WTC11 (cell line): ENCODE data around the gene GGCX. TPM values are rescaled to one million over a fixed set of nuclear protein-coding genes. Genes with fewer than 3 reads are reported as not detected.
A peak's percentile ranks its signal among the peaks of the same experiment; 100 is the strongest.

Experiments
- FOXP1 ChIP-seq: sonication (generic); formaldehyde crosslinking; IDR thresholded peaks from 2 replicates; pipeline ENCODE4 v1.8.0; 2022; ENCODE audit warnings: missing genetic modification reagents, mild to moderate bottlenecking, moderate library complexity, borderline replicate concordance
- JAZF1 ChIP-seq: fragments of 250-450 bp; sonication (Bioruptor Pico); IDR thresholded peaks from 2 replicates; pipeline ENCODE4 v1.9.0; 2021; ENCODE audit warnings: moderate library complexity, mild to moderate bottlenecking, inconsistent platforms
- KAT7 ChIP-seq: sonication (generic); formaldehyde crosslinking; IDR thresholded peaks from 2 replicates; pipeline ENCODE4 v1.8.1; 2023; ENCODE audit warnings: missing genetic modification reagents, mild to moderate bottlenecking, borderline replicate concordance
- MYBL2 ChIP-seq: sonication (generic); formaldehyde crosslinking; IDR thresholded peaks from 2 replicates; pipeline ENCODE4 v1.8.1; 2023; ENCODE audit warnings: mild to moderate bottlenecking, moderate library complexity, missing genetic modification reagents
- NR3C1 ChIP-seq: sonication (generic); formaldehyde crosslinking; conservative IDR thresholded peaks from 2 replicates; pipeline ENCODE4 v1.8.1; 2023; ENCODE audit warnings: low read depth, mild to moderate bottlenecking, missing genetic modification reagents
- PRRX2 ChIP-seq: fragments of 250-450 bp; sonication (Bioruptor Pico); IDR thresholded peaks from 2 replicates; pipeline ENCODE4 v1.8.0; 2021; ENCODE audit warnings: mild to moderate bottlenecking
- SOX15 ChIP-seq: fragments of 250-450 bp; sonication (Bioruptor Pico); IDR thresholded peaks from 2 replicates; pipeline ENCODE4 v1.9.0; 2021; ENCODE audit warnings: mild to moderate bottlenecking
- TP53 ChIP-seq: sonication (generic); formaldehyde crosslinking; IDR thresholded peaks from 2 replicates; pipeline ENCODE4 v1.8.1; 2023; ENCODE audit warnings: mild to moderate bottlenecking, missing genetic modification reagents
- ZNF138 ChIP-seq: sonication (generic); formaldehyde crosslinking; conservative IDR thresholded peaks from 2 replicates; pipeline ENCODE4 v1.8.1; 2022; ENCODE audit warnings: mild to moderate bottlenecking, moderate library complexity, missing genetic modification reagents
- ZNF416 ChIP-seq: fragments of 250-450 bp; sonication (Bioruptor Pico); IDR thresholded peaks from 2 replicates; pipeline ENCODE4 v1.9.0; 2021; ENCODE audit warnings: mild to moderate bottlenecking, inconsistent platforms
- total RNA-seq: library from RNA; stranded (reverse); gene quantifications from 3 replicates; pipeline ENCODE4 v1.2.3, GENCODE V29; 2021
- TF ChIP-seq, protein P1 (sequence below): sonication (generic); formaldehyde crosslinking; IDR thresholded peaks from 2 replicates; pipeline ENCODE4 v1.8.0; 2023; ENCODE audit warnings: missing genetic modification reagents, mild to moderate bottlenecking, borderline replicate concordance
- TF ChIP-seq, protein P2 (sequence below): sonication (generic); formaldehyde crosslinking; IDR thresholded peaks from 2 replicates; pipeline ENCODE4 v1.8.0; 2022; ENCODE audit warnings: mild to moderate bottlenecking, missing genetic modification reagents
- TF ChIP-seq, protein P3 (sequence below): sonication (generic); formaldehyde crosslinking; IDR thresholded peaks from 2 replicates; pipeline ENCODE4 v1.8.0; 2022; ENCODE audit warnings: missing genetic modification reagents
- TF ChIP-seq, protein P4 (sequence below): fragments of 250-450 bp; sonication (Bioruptor Pico); IDR thresholded peaks from 2 replicates; pipeline ENCODE4 v1.9.0; 2021; ENCODE audit warnings: moderate library complexity, mild to moderate bottlenecking, inconsistent platforms, borderline replicate concordance
- TF ChIP-seq, protein P5 (sequence below): sonication (generic); formaldehyde crosslinking; IDR thresholded peaks from 2 replicates; pipeline ENCODE4 v1.8.0; 2023; ENCODE audit warnings: missing genetic modification reagents
- TF ChIP-seq, protein P6 (sequence below): sonication (generic); formaldehyde crosslinking; IDR thresholded peaks from 2 replicates; pipeline ENCODE4 v1.8.1; 2023; ENCODE audit warnings: mild to moderate bottlenecking, missing genetic modification reagents
- TF ChIP-seq, protein P7 (sequence below): sonication (generic); formaldehyde crosslinking; IDR thresholded peaks from 2 replicates; pipeline ENCODE4 v1.8.1; 2023; ENCODE audit warnings: mild to moderate bottlenecking, missing genetic modification reagents, moderate library complexity
- TF ChIP-seq, protein P8 (sequence below): fragments of 250-450 bp; sonication (Bioruptor Pico); IDR thresholded peaks from 2 replicates; pipeline ENCODE4 v1.9.0; 2021; ENCODE audit warnings: mild to moderate bottlenecking, borderline replicate concordance
- TF ChIP-seq, protein P9 (sequence below): sonication (generic); formaldehyde crosslinking; IDR thresholded peaks from 2 replicates; pipeline ENCODE4 v1.8.1; 2022; ENCODE audit warnings: mild to moderate bottlenecking, moderate library complexity, missing genetic modification reagents

GGCX gene
- total RNA-seq, 1 experiment from 2014 or later = 40.9 TPM

DNA sequence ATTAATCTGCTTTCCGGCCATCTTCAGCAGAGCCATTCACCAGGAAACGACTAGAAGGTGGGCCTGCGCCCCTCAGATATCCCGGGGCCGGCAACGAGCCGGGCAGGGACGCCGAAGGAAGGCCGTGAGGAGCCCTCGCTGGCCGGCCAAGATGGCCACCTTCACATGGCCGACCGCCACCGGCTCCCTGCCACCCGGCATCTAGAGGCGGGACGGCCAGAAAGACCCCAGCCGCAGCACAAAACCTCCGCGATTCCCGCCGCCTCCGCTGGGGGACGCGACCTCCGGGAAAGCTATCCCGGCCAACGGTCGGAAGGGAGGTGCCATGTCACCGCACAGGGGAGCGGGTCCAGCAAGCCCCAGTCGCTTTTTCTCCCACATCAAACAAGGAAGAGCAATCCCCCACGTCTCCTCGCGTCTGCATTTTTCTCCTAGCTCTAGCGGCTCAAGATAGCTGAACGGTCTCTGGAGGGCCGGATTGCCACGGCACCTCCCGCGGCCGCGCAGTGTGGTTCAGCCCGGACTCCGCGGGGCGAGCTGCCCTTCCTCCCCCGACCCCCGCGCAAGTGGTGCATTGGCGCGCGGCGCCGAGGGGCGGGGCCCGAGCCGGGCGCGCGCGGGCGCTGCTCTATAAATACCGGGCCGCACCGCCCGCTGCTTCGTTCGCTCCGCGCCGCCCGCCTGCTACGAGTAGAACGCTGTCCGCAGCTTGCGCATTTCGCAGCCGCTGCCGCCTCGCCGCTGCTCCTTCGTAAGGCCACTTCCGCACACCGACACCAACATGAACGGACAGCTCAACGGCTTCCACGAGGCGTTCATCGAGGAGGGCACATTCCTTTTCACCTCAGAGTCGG lies 22.6 kb downstream of the GGCX start, which contains the start of gene MAT2A (continued):
- TF ChIP-seq PRRX2 (no peak), MYBL2 (peak; percentile 96), JAZF1 (CRISPR knock-in tag) (no peak), ZNF416 (CRISPR knock-in tag) (no peak; the same call in 1 of the 2 replicates), FOXP1 (peak; percentile 74; the same call in 1 of the 2 replicates), NR3C1 (CRISPR knock-in tag) (no peak; the same call in 1 of the 2 replicates), ZNF138 (CRISPR knock-in tag) (no peak), TP53 (CRISPR knock-in tag) (no peak), SOX15 (CRISPR knock-in tag) (no peak), KAT7 (CRISPR knock-in tag) (peak; percentile 92; the same call in 1 of the 2 replicates)
- TF ChIP-seq, protein P1, sequence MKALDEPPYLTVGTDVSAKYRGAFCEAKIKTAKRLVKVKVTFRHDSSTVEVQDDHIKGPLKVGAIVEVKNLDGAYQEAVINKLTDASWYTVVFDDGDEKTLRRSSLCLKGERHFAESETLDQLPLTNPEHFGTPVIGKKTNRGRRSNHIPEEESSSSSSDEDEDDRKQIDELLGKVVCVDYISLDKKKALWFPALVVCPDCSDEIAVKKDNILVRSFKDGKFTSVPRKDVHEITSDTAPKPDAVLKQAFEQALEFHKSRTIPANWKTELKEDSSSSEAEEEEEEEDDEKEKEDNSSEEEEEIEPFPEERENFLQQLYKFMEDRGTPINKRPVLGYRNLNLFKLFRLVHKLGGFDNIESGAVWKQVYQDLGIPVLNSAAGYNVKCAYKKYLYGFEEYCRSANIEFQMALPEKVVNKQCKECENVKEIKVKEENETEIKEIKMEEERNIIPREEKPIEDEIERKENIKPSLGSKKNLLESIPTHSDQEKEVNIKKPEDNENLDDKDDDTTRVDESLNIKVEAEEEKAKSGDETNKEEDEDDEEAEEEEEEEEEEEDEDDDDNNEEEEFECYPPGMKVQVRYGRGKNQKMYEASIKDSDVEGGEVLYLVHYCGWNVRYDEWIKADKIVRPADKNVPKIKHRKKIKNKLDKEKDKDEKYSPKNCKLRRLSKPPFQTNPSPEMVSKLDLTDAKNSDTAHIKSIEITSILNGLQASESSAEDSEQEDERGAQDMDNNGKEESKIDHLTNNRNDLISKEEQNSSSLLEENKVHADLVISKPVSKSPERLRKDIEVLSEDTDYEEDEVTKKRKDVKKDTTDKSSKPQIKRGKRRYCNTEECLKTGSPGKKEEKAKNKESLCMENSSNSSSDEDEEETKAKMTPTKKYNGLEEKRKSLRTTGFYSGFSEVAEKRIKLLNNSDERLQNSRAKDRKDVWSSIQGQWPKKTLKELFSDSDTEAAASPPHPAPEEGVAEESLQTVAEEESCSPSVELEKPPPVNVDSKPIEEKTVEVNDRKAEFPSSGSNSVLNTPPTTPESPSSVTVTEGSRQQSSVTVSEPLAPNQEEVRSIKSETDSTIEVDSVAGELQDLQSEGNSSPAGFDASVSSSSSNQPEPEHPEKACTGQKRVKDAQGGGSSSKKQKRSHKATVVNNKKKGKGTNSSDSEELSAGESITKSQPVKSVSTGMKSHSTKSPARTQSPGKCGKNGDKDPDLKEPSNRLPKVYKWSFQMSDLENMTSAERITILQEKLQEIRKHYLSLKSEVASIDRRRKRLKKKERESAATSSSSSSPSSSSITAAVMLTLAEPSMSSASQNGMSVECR = peak; percentile 91
- TF ChIP-seq, protein P2, sequence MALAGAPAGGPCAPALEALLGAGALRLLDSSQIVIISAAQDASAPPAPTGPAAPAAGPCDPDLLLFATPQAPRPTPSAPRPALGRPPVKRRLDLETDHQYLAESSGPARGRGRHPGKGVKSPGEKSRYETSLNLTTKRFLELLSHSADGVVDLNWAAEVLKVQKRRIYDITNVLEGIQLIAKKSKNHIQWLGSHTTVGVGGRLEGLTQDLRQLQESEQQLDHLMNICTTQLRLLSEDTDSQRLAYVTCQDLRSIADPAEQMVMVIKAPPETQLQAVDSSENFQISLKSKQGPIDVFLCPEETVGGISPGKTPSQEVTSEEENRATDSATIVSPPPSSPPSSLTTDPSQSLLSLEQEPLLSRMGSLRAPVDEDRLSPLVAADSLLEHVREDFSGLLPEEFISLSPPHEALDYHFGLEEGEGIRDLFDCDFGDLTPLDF (CRISPR knock-in tag) = no peak
- TF ChIP-seq, protein P3, sequence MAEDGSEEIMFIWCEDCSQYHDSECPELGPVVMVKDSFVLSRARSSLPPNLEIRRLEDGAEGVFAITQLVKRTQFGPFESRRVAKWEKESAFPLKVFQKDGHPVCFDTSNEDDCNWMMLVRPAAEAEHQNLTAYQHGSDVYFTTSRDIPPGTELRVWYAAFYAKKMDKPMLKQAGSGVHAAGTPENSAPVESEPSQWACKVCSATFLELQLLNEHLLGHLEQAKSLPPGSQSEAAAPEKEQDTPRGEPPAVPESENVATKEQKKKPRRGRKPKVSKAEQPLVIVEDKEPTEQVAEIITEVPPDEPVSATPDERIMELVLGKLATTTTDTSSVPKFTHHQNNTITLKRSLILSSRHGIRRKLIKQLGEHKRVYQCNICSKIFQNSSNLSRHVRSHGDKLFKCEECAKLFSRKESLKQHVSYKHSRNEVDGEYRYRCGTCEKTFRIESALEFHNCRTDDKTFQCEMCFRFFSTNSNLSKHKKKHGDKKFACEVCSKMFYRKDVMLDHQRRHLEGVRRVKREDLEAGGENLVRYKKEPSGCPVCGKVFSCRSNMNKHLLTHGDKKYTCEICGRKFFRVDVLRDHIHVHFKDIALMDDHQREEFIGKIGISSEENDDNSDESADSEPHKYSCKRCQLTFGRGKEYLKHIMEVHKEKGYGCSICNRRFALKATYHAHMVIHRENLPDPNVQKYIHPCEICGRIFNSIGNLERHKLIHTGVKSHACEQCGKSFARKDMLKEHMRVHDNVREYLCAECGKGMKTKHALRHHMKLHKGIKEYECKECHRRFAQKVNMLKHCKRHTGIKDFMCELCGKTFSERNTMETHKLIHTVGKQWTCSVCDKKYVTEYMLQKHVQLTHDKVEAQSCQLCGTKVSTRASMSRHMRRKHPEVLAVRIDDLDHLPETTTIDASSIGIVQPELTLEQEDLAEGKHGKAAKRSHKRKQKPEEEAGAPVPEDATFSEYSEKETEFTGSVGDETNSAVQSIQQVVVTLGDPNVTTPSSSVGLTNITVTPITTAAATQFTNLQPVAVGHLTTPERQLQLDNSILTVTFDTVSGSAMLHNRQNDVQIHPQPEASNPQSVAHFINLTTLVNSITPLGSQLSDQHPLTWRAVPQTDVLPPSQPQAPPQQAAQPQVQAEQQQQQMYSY (CRISPR knock-in tag) = no peak
- TF ChIP-seq, protein P4, sequence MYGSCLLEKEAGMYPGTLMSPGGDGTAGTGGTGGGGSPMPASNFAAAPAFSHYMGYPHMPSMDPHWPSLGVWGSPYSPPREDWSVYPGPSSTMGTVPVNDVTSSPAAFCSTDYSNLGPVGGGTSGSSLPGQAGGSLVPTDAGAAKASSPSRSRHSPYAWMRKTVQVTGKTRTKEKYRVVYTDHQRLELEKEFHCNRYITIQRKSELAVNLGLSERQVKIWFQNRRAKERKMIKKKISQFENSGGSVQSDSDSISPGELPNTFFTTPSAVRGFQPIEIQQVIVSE (CRISPR knock-in tag) = peak; percentile 80; the same call in 1 of the 2 replicates
- TF ChIP-seq, protein P5, sequence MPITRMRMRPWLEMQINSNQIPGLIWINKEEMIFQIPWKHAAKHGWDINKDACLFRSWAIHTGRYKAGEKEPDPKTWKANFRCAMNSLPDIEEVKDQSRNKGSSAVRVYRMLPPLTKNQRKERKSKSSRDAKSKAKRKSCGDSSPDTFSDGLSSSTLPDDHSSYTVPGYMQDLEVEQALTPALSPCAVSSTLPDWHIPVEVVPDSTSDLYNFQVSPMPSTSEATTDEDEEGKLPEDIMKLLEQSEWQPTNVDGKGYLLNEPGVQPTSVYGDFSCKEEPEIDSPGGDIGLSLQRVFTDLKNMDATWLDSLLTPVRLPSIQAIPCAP (CRISPR knock-in tag) = no peak
- TF ChIP-seq, protein P6, sequence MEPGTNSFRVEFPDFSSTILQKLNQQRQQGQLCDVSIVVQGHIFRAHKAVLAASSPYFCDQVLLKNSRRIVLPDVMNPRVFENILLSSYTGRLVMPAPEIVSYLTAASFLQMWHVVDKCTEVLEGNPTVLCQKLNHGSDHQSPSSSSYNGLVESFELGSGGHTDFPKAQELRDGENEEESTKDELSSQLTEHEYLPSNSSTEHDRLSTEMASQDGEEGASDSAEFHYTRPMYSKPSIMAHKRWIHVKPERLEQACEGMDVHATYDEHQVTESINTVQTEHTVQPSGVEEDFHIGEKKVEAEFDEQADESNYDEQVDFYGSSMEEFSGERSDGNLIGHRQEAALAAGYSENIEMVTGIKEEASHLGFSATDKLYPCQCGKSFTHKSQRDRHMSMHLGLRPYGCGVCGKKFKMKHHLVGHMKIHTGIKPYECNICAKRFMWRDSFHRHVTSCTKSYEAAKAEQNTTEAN = no peak
- TF ChIP-seq, protein P7, sequence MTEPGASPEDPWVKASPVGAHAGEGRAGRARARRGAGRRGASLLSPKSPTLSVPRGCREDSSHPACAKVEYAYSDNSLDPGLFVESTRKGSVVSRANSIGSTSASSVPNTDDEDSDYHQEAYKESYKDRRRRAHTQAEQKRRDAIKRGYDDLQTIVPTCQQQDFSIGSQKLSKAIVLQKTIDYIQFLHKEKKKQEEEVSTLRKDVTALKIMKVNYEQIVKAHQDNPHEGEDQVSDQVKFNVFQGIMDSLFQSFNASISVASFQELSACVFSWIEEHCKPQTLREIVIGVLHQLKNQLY (CRISPR knock-in tag) = no peak; the same call in 1 of the 2 replicates
- TF ChIP-seq, protein P8, sequence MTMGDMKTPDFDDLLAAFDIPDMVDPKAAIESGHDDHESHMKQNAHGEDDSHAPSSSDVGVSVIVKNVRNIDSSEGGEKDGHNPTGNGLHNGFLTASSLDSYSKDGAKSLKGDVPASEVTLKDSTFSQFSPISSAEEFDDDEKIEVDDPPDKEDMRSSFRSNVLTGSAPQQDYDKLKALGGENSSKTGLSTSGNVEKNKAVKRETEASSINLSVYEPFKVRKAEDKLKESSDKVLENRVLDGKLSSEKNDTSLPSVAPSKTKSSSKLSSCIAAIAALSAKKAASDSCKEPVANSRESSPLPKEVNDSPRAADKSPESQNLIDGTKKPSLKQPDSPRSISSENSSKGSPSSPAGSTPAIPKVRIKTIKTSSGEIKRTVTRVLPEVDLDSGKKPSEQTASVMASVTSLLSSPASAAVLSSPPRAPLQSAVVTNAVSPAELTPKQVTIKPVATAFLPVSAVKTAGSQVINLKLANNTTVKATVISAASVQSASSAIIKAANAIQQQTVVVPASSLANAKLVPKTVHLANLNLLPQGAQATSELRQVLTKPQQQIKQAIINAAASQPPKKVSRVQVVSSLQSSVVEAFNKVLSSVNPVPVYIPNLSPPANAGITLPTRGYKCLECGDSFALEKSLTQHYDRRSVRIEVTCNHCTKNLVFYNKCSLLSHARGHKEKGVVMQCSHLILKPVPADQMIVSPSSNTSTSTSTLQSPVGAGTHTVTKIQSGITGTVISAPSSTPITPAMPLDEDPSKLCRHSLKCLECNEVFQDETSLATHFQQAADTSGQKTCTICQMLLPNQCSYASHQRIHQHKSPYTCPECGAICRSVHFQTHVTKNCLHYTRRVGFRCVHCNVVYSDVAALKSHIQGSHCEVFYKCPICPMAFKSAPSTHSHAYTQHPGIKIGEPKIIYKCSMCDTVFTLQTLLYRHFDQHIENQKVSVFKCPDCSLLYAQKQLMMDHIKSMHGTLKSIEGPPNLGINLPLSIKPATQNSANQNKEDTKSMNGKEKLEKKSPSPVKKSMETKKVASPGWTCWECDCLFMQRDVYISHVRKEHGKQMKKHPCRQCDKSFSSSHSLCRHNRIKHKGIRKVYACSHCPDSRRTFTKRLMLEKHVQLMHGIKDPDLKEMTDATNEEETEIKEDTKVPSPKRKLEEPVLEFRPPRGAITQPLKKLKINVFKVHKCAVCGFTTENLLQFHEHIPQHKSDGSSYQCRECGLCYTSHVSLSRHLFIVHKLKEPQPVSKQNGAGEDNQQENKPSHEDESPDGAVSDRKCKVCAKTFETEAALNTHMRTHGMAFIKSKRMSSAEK (CRISPR knock-in tag) = no peak
- TF ChIP-seq, protein P9, sequence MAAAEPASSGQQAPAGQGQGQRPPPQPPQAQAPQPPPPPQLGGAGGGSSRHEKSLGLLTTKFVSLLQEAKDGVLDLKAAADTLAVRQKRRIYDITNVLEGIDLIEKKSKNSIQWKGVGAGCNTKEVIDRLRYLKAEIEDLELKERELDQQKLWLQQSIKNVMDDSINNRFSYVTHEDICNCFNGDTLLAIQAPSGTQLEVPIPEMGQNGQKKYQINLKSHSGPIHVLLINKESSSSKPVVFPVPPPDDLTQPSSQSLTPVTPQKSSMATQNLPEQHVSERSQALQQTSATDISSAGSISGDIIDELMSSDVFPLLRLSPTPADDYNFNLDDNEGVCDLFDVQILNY (CRISPR knock-in tag) = peak; percentile 93
